Stimulated activated CD4-positive, alpha-beta T cell treated with anti-CD3 and anti-CD28 coated beads, Interleukin-15, amount 100 ng/mL, for 24 hours (primary cell): ENCODE results near the gene ODAPH.
"Not testable (repeated sequence)": the region's sequence is repeated elsewhere in the genome, so short reads cannot be mapped to it uniquely, and the experiment has no call there.

Experiments
- DNase-seq: peaks from one replicate; pipeline ENCODE4 v3.0.0-alpha.2; 2020

ODAPH gene

GRCh38 chr4:75555294-75556164 lies at the start of gene ODAPH:
ODAPH (plus strand) TSS chr4:75556066; CDS start chr4:75556083, 17 bp downstream.
- peak; percentile 26 for DNase-seq

DNA sequence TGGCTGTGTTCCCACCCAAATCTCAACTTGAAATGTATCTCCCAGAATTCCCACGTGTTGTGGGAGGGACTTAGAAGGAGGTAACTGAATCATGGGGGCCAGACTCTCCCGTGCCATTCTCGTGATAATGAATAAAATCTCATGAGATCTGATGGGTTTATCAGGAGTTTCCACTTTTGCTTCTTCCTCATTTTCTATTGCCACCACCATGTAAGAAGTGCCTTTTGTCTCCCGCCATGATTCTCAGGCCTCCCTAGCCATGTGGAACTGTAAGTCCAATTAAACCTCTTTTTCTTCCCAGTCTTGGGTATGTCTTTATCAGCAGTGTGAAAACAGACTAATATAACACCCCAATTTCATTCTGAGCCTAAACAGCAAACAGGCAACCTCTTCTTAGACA lies 46.3 kb upstream of the ODAPH start:
- DNase-seq: not testable (repeated sequence)

GRCh38 chr4:75511841-75512240 lies 44.0 kb upstream of the ODAPH start:
- no peak for DNase-seq

GRCh38 chr4:75512386-75513211 lies 43.3 kb upstream of the ODAPH start:
- DNase-seq: no peak

GRCh38 chr4:75513526-75514130 lies 42.2 kb upstream of the ODAPH start:
- DNase-seq: no peak

GRCh38 chr4:75514131-75514948 lies 41.5 kb upstream of the ODAPH start, which contains the start of the genes RCHY1 and THAP6:
RCHY1 (minus strand) TSS chr4:75514403; CDS start chr4:75514286, 117 bp downstream.
THAP6 (plus strand) TSS chr4:75514473; CDS start chr4:75515453, 980 bp downstream.
- peak; percentile 96 for DNase-seq

- DNase-seq: peak; percentile 26
Measured at GRCh38 chr4:75514949-75515612, 40.8 kb upstream of the ODAPH start.

- no peak for DNase-seq
Measured at GRCh38 chr4:75516144-75516543, 39.7 kb upstream of the ODAPH start.

GRCh38 chr4:75519452-75519851 lies 36.4 kb upstream of the ODAPH start:
- not testable (repeated sequence) for DNase-seq

DNA sequence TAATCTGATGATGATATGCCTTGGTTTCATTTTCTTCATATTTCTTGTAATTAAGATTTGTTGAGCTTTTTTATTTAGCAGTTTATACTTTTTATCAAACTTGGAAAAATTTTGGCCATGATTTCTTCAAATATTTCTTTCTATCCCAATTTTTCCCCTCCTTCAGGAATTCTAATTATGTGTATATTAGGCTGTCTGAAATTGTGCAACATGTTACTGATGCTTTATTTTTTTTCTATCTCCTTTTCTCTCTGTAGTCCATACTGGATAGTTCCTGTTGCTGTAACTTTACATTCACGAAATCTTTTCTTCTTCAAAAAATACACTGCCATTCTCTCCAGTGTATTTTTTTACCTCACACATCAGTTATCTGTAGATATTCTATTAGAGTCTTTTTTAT lies 30.8 kb upstream of the ODAPH start:
- DNase-seq: no peak

GRCh38 chr4:75525910-75526309 lies 30.0 kb upstream of the ODAPH start:
- no peak for DNase-seq

DNA sequence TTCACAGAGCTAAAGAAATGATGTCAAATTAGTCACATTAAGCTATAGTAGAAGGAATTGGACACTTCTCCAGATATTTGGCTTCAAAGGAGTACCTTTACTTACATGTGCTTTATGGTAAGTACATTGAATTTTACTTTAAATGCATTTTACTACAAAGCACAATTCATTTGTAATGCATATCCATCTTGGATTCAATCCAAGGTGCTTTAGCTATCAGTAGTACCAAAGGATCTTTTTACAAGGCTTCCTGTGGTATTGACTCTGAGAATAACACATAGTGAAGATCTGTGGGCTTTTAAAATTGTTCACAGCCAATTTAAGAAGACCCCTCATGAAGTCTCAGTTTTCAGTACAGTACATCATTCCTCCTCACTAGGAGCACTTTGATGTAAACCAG lies 28.4 kb upstream of the ODAPH start:
- no peak for DNase-seq

DNA sequence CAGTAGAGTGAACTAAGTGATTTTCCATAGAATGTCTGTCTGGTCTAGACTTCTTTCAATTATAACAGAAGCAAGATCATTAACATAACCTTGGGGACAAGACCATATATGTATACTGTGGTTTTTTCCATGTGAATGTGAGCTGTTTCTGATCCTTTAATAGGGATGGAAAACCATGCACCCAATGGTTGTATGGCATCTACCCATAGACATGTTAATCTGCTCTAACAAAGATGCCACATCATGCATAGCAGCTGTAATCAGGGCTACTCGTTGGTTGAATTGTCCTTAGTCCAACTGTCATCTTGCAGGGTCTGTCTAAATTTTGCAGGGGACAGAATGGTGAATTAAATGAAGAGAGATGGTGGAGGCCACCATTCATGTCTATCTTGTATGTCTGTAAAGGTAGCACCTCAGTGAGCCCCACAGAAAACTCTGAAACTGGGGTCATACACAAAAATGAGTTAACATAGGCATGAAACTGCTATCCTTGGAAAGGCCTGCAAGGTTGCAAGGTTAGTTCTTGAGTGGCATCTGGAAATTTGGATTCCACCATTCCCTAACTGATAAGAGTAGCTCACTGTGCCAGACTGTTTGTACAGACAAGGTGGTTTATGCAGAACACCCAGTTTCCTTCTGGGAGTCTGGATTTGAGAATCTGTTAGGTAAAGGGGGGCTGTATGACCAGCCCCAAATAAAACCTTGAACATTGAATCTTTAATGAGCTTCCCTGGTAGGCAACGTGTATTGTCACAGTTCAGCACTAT lies 25.1 kb upstream of the ODAPH start:
- DNase-seq: no peak

- not testable (repeated sequence) for DNase-seq
Measured at GRCh38 chr4:75531536-75532143, 24.2 kb upstream of the ODAPH start.

DNA sequence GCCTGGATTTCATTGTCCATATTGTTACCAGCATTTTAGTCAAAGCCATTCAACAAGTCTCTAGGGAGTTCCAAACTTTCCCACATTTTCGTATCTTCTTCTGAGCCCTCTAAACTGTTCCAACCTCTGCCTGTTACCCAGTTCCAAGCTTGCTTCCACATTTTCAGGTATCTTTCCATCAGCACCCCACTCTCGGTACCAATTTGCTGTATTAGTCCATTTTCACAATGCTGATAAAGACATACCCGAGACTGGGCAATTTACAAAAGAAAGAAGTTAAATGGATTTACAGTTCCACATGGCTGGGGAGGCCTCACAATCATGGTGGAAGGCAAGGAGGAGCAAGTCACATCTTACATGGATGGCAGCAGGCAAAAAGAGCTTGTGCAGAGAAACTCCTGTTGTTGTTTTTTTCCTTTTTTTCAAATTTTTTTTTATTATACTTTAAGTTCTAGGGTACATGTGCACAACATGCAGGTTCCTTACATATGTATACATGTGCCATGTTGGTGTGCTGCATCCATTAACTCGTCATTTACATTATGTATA lies 22.5 kb upstream of the ODAPH start:
- not testable (repeated sequence) for DNase-seq

- DNase-seq: not testable (repeated sequence)
Measured at GRCh38 chr4:75533926-75534325, 21.9 kb upstream of the ODAPH start.

DNA sequence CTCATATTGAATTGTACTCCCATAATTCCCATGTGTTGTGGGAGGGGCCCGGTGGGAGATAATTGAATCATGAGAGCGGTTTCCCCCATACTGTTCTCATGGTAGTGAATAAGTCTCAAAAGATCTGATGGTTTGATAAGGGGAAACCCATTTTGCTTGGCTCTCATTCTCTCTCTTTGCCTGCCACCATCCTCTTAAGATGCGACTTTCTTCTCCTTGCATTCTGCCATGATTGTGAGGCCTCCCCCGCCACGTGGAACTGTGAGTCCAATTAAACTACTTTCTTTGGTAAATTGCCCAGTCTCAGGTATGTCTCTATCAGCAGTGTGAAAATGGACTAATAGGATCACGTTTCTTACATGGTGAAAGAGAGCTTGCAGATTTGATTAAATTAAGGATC lies 18.6 kb upstream of the ODAPH start:
- DNase-seq: not testable (repeated sequence)

GRCh38 chr4:75542824-75543223 lies 13.0 kb upstream of the ODAPH start:
- DNase-seq: no peak

DNA sequence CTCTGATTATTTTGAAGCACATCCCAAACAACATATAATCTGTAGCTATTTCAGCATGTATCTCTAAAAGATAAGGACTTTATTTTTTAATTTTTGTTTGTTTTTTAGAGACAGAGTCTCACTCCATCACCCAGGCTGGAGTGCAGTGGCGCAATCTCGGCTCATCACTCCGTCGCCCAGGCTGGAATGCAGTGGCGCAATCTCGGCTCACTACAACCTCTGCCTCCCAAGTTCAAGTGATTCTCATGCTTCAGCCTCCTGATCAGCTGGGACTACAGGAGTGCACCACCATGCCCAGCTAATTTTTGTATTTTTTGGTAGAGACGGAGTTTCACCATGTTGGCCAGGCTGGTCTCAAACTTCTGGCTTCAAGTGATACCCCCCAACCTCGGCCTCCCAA lies 11.6 kb upstream of the ODAPH start:
- not testable (repeated sequence) for DNase-seq

DNA sequence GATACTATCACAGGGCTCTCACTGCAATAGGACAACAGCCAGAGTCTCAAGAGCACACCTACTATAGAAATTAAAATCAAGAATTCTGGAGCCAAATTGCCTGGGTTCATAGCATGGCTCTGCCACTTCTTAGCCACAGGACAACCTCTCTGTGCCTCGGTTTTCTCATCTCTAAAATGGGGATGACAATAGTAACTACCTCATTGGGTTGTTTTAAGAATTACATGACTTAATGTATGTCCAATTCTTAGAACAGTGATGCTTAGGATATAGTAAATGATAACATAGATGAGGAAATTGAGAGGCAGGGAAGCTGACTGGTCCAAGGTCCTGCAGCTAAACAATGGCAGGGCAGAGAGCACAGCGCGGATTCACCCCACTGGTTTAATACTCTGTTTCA lies 11.0 kb upstream of the ODAPH start:
- no peak for DNase-seq
